Osteoblast (primary cell): ENCODE results near the gene CGNL1. TPM values are rescaled to one million over a fixed set of nuclear protein-coding genes. Genes with fewer than 3 reads are reported as not detected.

ENCODE experiments used
- DNase-seq: peaks from one replicate; pipeline ENCODE4 v3.0.0; 2011; ENCODE audit warnings: low spot score, mixed read lengths; ENCODE audit not compliant: insufficient read length; ENCODE audit errors: missing footprints
- H2AFZ ChIP-seq: 2 replicates; pipeline ENCODE4 v1.6.0; 2011; ENCODE audit warnings: mild to moderate bottlenecking, low read length
- H3K27ac ChIP-seq: 2 replicates; pipeline ENCODE4 v1.5.1; 2011; ENCODE audit warnings: mild to moderate bottlenecking, low read depth, low read length, moderate library complexity
- H3K27me3 ChIP-seq: 2 replicates; pipeline ENCODE4 v1.6.0; 2012; ENCODE audit warnings: mild to moderate bottlenecking, control low read depth, inconsistent platforms, low read length, moderate library complexity; ENCODE audit not compliant: insufficient read depth
- H3K36me3 ChIP-seq: 2 replicates; pipeline ENCODE4 v1.5.1; 2011; ENCODE audit warnings: mild to moderate bottlenecking, low read length, control low read depth, moderate library complexity; ENCODE audit not compliant: insufficient read depth
- H3K4me1 ChIP-seq: 2 replicates; pipeline ENCODE4 v1.5.1; 2011; ENCODE audit warnings: mild to moderate bottlenecking, low read length, control low read depth, moderate library complexity; ENCODE audit not compliant: insufficient read depth
- H3K4me2 ChIP-seq: 2 replicates; pipeline ENCODE4 v1.6.0; 2011; ENCODE audit warnings: mild to moderate bottlenecking, low read length; ENCODE audit not compliant: insufficient read depth
- H3K4me3 ChIP-seq: fragments of 200-600 bp; sonication (generic); 3 replicates; pipeline ENCODE4 v1.5.1; 2012; ENCODE audit warnings: mild to moderate bottlenecking, low read length, inconsistent platforms; ENCODE audit not compliant: insufficient read depth
- H3K79me2 ChIP-seq: 2 replicates; pipeline ENCODE4 v1.6.0; 2012; ENCODE audit warnings: mild to moderate bottlenecking, low read length, control low read depth, inconsistent platforms; ENCODE audit not compliant: insufficient read depth
- H3K9me3 ChIP-seq: 2 replicates; pipeline ENCODE4 v1.5.1; 2011; ENCODE audit warnings: low read depth, low read length, control low read depth
- H4K20me1 ChIP-seq: 2 replicates; pipeline ENCODE4 v1.6.0; 2012; ENCODE audit warnings: mild to moderate bottlenecking, low read length, control low read depth; ENCODE audit not compliant: insufficient read depth
- CTCF ChIP-seq: IDR thresholded peaks from 2 replicates; pipeline ENCODE4 v1.5.1; 2011; ENCODE audit warnings: mild to moderate bottlenecking, low read depth, low read length, moderate library complexity; ENCODE audit errors: extremely low read depth
- total RNA-seq: library from RNA; depleted of rRNA; stranded (reverse); fragments of >200 nt; gene quantifications from 2 replicates; pipeline ENCODE4 v1.2.3, GENCODE V29; 2012

CGNL1 gene
- total RNA-seq, 1 donor, result 1.1 TPM

GRCh38 chr15:57468486-57468885 lies 92.2 kb downstream of the CGNL1 start:
- Histone ChIP-seq H3K27ac (no peak overlapping the region), H2AFZ (no peak overlapping the region), H3K4me2 (no peak overlapping the region), H3K79me2 (no peaks in the 10 kb centered on the region), H3K36me3 (no peaks in the 10 kb centered on the region), H3K27me3 (peaks cover 27% of the 10 kb centered on the region), H3K9me3 (no peaks in the 10 kb centered on the region), H3K4me3 (no peak overlapping the region), H3K4me1 (no peaks in the 10 kb centered on the region), H4K20me1 (no peaks in the 10 kb centered on the region)
- no peak for TF ChIP-seq CTCF
- no peak for DNase-seq

- Histone ChIP-seq H3K36me3 (no peaks in the 10 kb centered on the region), H3K4me2 (no peak overlapping the region), H3K27ac (no peak overlapping the region), H3K9me3 (no peaks in the 10 kb centered on the region), H4K20me1 (no peaks in the 10 kb centered on the region), H3K4me1 (no peaks in the 10 kb centered on the region), H2AFZ (no peak overlapping the region), H3K79me2 (no peaks in the 10 kb centered on the region), H3K4me3 (no peak overlapping the region), H3K27me3 (peaks cover 27% of the 10 kb centered on the region)
- TF ChIP-seq CTCF, result no peak
- DNase-seq, result no peak
These were observed 94.2 kb downstream of the CGNL1 start for GRCh38 chr15:57470543-57470942.

- Histone ChIP-seq H3K4me2 (no peak overlapping the region), H2AFZ (no peak overlapping the region), H3K4me3 (no peak overlapping the region), H3K27ac (no peak overlapping the region), H3K9me3 (no peaks in the 10 kb centered on the region), H4K20me1 (no peaks in the 10 kb centered on the region), H3K4me1 (peaks cover 16% of the 10 kb centered on the region), H3K79me2 (no peaks in the 10 kb centered on the region), H3K36me3 (no peaks in the 10 kb centered on the region), H3K27me3 (peaks cover 12% of the 10 kb centered on the region)
- no peak for TF ChIP-seq CTCF
- peak; percentile 44 for DNase-seq
These were observed 96.6 kb downstream of the CGNL1 start for GRCh38 chr15:57472861-57473260.

- Histone ChIP-seq H3K27me3 (no peaks in the 10 kb centered on the region), H3K4me1 (peaks cover 16% of the 10 kb centered on the region), H3K9me3 (no peaks in the 10 kb centered on the region), H3K36me3 (no peaks in the 10 kb centered on the region), H2AFZ (peak overlapping the region; percentile 39), H4K20me1 (no peaks in the 10 kb centered on the region), H3K4me3 (peak overlapping the region; percentile 14), H3K4me2 (peak overlapping the region; percentile 55), H3K27ac (peak overlapping the region; percentile 67), H3K79me2 (no peaks in the 10 kb centered on the region)
- peak; percentile 63 for DNase-seq
- no peak for TF ChIP-seq CTCF
These were observed 100.2 kb downstream of the CGNL1 start for GRCh38 chr15:57476533-57476975.
